GM12878 (cell line): ENCODE results near the gene GSX1. TPM values are rescaled to one million over a fixed set of nuclear protein-coding genes. Genes with fewer than 3 reads are reported as not detected.

Experiments
- ATAC-seq: fragments of 200-7000 bp; cut with Tn5 transposase; 3 replicates; pipeline ENCODE4 v1.9.1; 2020; ENCODE audit warnings: mild to moderate bottlenecking, moderate library complexity
- BruUV-seq: library from RNA; stranded (reverse); fragments of 400-500 nt; replicated peaks from 2 replicates; lab custom pipeline; 2021; lab: Mats Ljungman, UMichigan
- CTCF ChIA-PET: fragments of 300-600 bp; sonication (Branson Sonifier 250); formaldehyde crosslinking; extraction: SDS; loops from one replicate; lab custom pipeline; 2021; ENCODE audit warnings: inconsistent platforms; lab: Yijun Ruan, JAX
- POLR2A ChIA-PET: fragments of 350-600 bp; formaldehyde crosslinking; extraction: SDS; loops from one replicate; lab custom pipeline; 2021; ENCODE audit warnings: inconsistent platforms; lab: Charles Lee
- RAD21 ChIA-PET: fragments of 300-600 bp; sonication (Branson Sonifier 250); formaldehyde crosslinking; loops from one replicate; lab custom pipeline; 2023; ENCODE audit warnings: antibody characterized with exemption; ENCODE audit not compliant: unreplicated experiment; lab: Charles Lee
- SMC1A ChIA-PET: fragments of 300-600 bp; sonication (Branson Sonifier 250); formaldehyde crosslinking; loops from one replicate; lab custom pipeline; 2023; ENCODE audit not compliant: unreplicated experiment, uncharacterized antibody; lab: Charles Lee
- DNase-seq: peaks from one replicate; pipeline ENCODE4 v3.0.0-alpha.2; 2011; ENCODE audit warnings: low read depth, low spot score
- FAIRE-seq: peaks from 3 replicates; lab custom pipeline; 2011; peaks lifted over from hg19 to GRCh38; lab: Jason Lieb, UNC
- H2AFZ ChIP-seq: 2 replicates; pipeline ENCODE4 v1.6.0; 2011; ENCODE audit warnings: low read depth, low read length, control low read depth; ENCODE audit not compliant: control insufficient read depth
- H3K27ac ChIP-seq: 2 replicates; pipeline ENCODE4 v1.5.1; 2011; ENCODE audit warnings: control low read depth; ENCODE audit not compliant: control insufficient read depth, insufficient read depth
- H3K27me3 ChIP-seq, 2 experiments: replicated peaks in 1 of 2; 2 replicates each; pipeline versions ENCODE4 v1.6.0 to v1.6.1; 2011; ENCODE audit warnings: low read length in 1 of 2; ENCODE audit not compliant: control insufficient read depth in 2 of 2, insufficient read depth in 2 of 2
- H3K36me3 ChIP-seq, 2 experiments: 2 replicates each; pipeline ENCODE4 v1.5.1; 2011; ENCODE audit warnings: low read length in 1 of 2; ENCODE audit not compliant: control insufficient read depth in 2 of 2, insufficient read depth in 2 of 2
- H3K4me1 ChIP-seq: 2 replicates; pipeline ENCODE4 v1.6.1; 2011; ENCODE audit warnings: mild to moderate bottlenecking, low read length, moderate library complexity, mixed read lengths; ENCODE audit not compliant: control insufficient read depth, insufficient read depth
- H3K4me2 ChIP-seq: 2 replicates; pipeline ENCODE4 v1.6.0; 2011; ENCODE audit warnings: control low read depth; ENCODE audit not compliant: control insufficient read depth, insufficient read depth
- H3K4me3 ChIP-seq: fragments of 200-600 bp; sonication (generic); 2 replicates; pipeline ENCODE4 v1.5.1; 2016
- H3K79me2 ChIP-seq: 2 replicates; pipeline ENCODE4 v1.6.0; 2011; ENCODE audit warnings: low read length; ENCODE audit not compliant: control insufficient read depth, insufficient read depth
- H3K9ac ChIP-seq: 2 replicates; pipeline ENCODE4 v1.8.0; 2011; ENCODE audit warnings: low read length, control low read depth, mixed read lengths; ENCODE audit not compliant: control insufficient read depth, insufficient read depth
- H3K9me3 ChIP-seq: replicated peaks from 3 replicates; pipeline ENCODE4 v1.5.1; 2011; ENCODE audit warnings: mild to moderate bottlenecking, low read length; ENCODE audit not compliant: control insufficient read depth, insufficient read depth
- H4K20me1 ChIP-seq: 2 replicates; pipeline ENCODE4 v1.6.0; 2011; ENCODE audit not compliant: control insufficient read depth, insufficient read depth
- BACH1 ChIP-seq: fragments of 450-650 bp; IDR thresholded peaks from 2 replicates; pipeline ENCODE4 v1.6.1; 2017; ENCODE audit warnings: mild to moderate bottlenecking, borderline replicate concordance
- BHLHE40 ChIP-seq, 2 experiments: fragments of 450-650 bp in 1 of 2; IDR thresholded peaks; 2 replicates each; pipeline ENCODE4 v1.6.1; 2011 to 2017; ENCODE audit warnings: low read depth in 2 of 2, borderline replicate concordance in 1 of 2, improper control_type of control experiment in 1 of 2, low read length in 1 of 2, mild to moderate bottlenecking in 1 of 2
- CBFB ChIP-seq: IDR thresholded peaks from 2 replicates; pipeline ENCODE4 v1.6.1; 2016; ENCODE audit warnings: antibody characterized with exemption, low read depth
- EED ChIP-seq: sonication (generic); IDR thresholded peaks from 2 replicates; pipeline ENCODE4 v1.6.1; 2016; ENCODE audit warnings: antibody characterized with exemption, low read depth
- EZH2 ChIP-seq: IDR thresholded peaks from 2 replicates; pipeline ENCODE4 v1.6.1; 2012; ENCODE audit warnings: low read depth, mild to moderate bottlenecking, control low read depth, inconsistent platforms, low read length, borderline replicate concordance; ENCODE audit not compliant: control insufficient read depth
- FOS ChIP-seq: IDR thresholded peaks from 3 replicates; pipeline ENCODE4 v1.6.1; 2011; ENCODE audit warnings: borderline replicate concordance; ENCODE audit not compliant: insufficient read length; ENCODE audit errors: extremely low read depth
- HDAC6 ChIP-seq: fragments of 200-600 bp; sonication (generic); IDR thresholded peaks from one replicate; pipeline ENCODE4 v1.8.0; 2017; ENCODE audit warnings: antibody characterized with exemption; ENCODE audit not compliant: unreplicated experiment
- MEF2A ChIP-seq: IDR thresholded peaks from 2 replicates; pipeline ENCODE4 v1.6.1; 2011; ENCODE audit warnings: low read depth, mild to moderate bottlenecking, low read length, moderate library complexity; ENCODE audit not compliant: insufficient read depth
- SMC3 ChIP-seq: IDR thresholded peaks from 2 replicates; pipeline ENCODE4 v1.6.1; 2011; ENCODE audit warnings: low read length, improper control_type of control experiment, borderline replicate concordance
- SUZ12 ChIP-seq: fragments of 200-600 bp; sonication (generic); IDR thresholded peaks from one replicate; pipeline ENCODE4 v1.6.1; 2018; ENCODE audit warnings: antibody characterized with exemption, mild to moderate bottlenecking; ENCODE audit not compliant: unreplicated experiment
- TARDBP ChIP-seq: IDR thresholded peaks from 2 replicates; pipeline ENCODE4 v1.6.1; 2016; ENCODE audit warnings: borderline replicate concordance
- YBX1 ChIP-seq: fragments of 450-650 bp; IDR thresholded peaks from 2 replicates; pipeline ENCODE4 v1.6.1; 2016; ENCODE audit warnings: antibody characterized with exemption
- WGBS: methylation state at CpG from one replicate; pipeline ENCODE4 v1.1.6; 2016; ENCODE audit warnings: low lambda C conversion rate; ENCODE audit not compliant: insufficient replicate concordance, insufficient coverage; ENCODE audit errors: missing lambda C conversion rate; 5-methylcytosine and 5-hydroxymethylcytosine counted together
- in situ Hi-C: fragments of 300-500 bp; cut with MboI; formaldehyde crosslinking; loops from 9 replicates; pipeline ENCODE4 v1.14.3; 2018; ENCODE audit warnings: mixed read lengths
- intact Hi-C: fragments of 100-400 bp; cut with micrococcal nuclease; formaldehyde crosslinking; loops from one replicate; pipeline ENCODE4 v1.14.2; 2022; ENCODE audit not compliant: unreplicated experiment
- polyA plus RNA-seq, 11 experiments: library from polyadenylated mRNA; depleted of rRNA in 4 of 11; unstranded in 6 of 11; stranded (reverse) in 5 of 11; fragments of >200 nt; fragmentation: Nextera tagmentation in 4 of 11; fragmentation: Illumina TruSeq in 1 of 11; extraction: Ambion mirVana in 4 of 11; extraction: Trizol in 1 of 11; gene quantifications; 1 replicate in 1 of 11; 2 replicates in 10 of 11; pipeline versions ENCODE4 v1.2.1 to v1.2.3, GENCODE V29; 2011 to 2016; ENCODE audit warnings: inconsistent platforms in 2 of 11, missing spikeins in 2 of 11, low read depth in 1 of 11
- total RNA-seq, 4 experiments: library from RNA; depleted of rRNA in 3 of 4; stranded (reverse); fragments of >200 nt in 3 of 4; fragmentation: Illumina TruSeq in 1 of 4; extraction: Trizol in 1 of 4; gene quantifications; 2 replicates each; pipeline versions ENCODE4 v1.2.1 to v1.2.3, GENCODE V29; 2013 to 2021
- TF ChIP-seq, protein P1 (sequence below): IDR thresholded peaks from 2 replicates; pipeline ENCODE4 v1.6.1; 2011; ENCODE audit warnings: mild to moderate bottlenecking, low read depth, low read length, moderate library complexity; ENCODE audit not compliant: insufficient replicate concordance
- TF ChIP-seq, protein P2 (sequence below): IDR thresholded peaks from 2 replicates; pipeline ENCODE4 v1.6.1; 2012; ENCODE audit warnings: low read depth, low read length, improper control_type of control experiment
- TF ChIP-seq, protein P3 (sequence below): fragments of 450-650 bp; IDR thresholded peaks from 2 replicates; pipeline ENCODE4 v1.6.1; 2016; ENCODE audit warnings: mild to moderate bottlenecking
- TF ChIP-seq, protein P4 (sequence below): fragments of 450-650 bp; IDR thresholded peaks from 2 replicates; pipeline ENCODE4 v1.6.1; 2017; ENCODE audit warnings: low read depth, mild to moderate bottlenecking, moderate library complexity

Gene GSX1
- total and polyA plus RNA-seq, 10 of the 15 experiments (the other 5 are each of a cell fraction or from before 2014, with no cell fraction given): not detected

DNA sequence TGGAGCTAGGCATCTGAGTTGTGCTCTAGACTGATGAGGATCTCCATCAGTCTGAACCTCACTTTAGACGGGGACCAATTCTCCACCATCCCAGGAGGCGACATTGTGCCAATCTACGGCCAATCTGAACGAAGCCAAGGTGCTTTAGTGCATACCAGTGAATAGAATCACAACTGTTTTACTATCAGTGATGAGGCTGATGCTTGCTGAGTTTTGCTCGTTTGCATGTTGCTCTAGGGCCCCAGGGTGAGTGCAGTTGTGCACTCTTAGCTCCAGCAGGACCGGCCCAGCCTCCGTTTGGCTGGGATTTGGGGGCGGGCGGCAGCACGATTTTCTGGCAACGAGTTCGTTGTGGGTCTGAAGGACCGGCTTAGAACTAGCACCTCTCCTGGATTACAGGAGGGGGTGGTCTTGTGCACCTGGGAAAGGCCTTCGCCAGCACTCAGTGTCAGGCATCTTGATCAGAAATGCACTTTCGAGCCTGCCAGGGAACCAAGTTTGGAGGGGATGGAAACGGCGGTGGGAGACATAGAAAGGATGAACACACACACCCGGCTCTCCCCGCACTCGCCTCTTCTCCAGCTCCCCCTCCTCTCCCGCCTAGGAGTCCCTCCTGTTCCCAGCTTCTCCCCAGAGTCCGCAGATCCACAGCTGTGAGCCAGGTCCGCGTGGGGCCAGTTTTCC lies 4.4 kb downstream of the GSX1 start (continued):
- TF ChIP-seq, protein P1, sequence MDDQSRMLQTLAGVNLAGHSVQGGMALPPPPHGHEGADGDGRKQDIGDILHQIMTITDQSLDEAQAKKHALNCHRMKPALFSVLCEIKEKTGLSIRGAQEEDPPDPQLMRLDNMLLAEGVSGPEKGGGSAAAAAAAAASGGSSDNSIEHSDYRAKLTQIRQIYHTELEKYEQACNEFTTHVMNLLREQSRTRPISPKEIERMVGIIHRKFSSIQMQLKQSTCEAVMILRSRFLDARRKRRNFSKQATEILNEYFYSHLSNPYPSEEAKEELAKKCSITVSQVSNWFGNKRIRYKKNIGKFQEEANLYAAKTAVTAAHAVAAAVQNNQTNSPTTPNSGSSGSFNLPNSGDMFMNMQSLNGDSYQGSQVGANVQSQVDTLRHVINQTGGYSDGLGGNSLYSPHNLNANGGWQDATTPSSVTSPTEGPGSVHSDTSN: no peak
- TF ChIP-seq BACH1: no peak

DNA sequence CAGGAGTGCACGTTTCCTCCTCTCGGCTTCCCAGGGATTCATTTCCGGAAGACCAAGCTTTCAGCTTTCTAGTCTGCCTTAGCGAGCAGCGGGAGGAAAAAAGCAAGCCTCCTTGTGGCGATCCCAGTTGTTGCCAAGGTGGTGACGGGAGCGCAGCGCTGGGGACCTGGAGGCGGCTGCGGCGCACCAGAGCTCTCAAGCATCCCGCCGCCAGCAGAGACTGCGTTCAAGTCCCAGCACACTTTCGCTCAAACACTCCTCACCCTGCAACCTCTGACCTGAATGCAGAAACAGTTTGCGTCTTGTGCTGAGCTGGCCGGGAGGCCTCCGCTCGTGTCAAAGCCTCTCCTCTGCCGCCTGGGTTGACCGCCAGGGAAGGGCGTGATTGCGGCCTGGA lies 4.9 kb downstream of the GSX1 start:
- FAIRE-seq: no peak
- peaks cover 13 to 19% of the 10 kb centered on the region in 2 experiments for H3K27me3 ChIP-seq
- CTCF ChIA-PET: interaction anchor here (1.6 kb wide), 1 partner anchor 29 kb away, joined by 4 read pairs; no protein-coding TSS in a partner anchor

More for the DNA sequence above, 4.9 kb downstream of the GSX1 start:
- TF ChIP-seq, protein P2, sequence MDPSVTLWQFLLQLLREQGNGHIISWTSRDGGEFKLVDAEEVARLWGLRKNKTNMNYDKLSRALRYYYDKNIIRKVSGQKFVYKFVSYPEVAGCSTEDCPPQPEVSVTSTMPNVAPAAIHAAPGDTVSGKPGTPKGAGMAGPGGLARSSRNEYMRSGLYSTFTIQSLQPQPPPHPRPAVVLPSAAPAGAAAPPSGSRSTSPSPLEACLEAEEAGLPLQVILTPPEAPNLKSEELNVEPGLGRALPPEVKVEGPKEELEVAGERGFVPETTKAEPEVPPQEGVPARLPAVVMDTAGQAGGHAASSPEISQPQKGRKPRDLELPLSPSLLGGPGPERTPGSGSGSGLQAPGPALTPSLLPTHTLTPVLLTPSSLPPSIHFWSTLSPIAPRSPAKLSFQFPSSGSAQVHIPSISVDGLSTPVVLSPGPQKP: no peak
- no peak for TF ChIP-seq TARDBP
- TF ChIP-seq HDAC6: no peak
- no peak for TF ChIP-seq SMC3
- no peak for TF ChIP-seq BHLHE40 (IDR thresholded peaks at IDR 0.05; ENCODE audit: borderline replicate concordance in 1 of 2, low read depth in 2 of 2, low read length in 1 of 2)
- TF ChIP-seq CBFB: no peak
- TF ChIP-seq, protein P3, sequence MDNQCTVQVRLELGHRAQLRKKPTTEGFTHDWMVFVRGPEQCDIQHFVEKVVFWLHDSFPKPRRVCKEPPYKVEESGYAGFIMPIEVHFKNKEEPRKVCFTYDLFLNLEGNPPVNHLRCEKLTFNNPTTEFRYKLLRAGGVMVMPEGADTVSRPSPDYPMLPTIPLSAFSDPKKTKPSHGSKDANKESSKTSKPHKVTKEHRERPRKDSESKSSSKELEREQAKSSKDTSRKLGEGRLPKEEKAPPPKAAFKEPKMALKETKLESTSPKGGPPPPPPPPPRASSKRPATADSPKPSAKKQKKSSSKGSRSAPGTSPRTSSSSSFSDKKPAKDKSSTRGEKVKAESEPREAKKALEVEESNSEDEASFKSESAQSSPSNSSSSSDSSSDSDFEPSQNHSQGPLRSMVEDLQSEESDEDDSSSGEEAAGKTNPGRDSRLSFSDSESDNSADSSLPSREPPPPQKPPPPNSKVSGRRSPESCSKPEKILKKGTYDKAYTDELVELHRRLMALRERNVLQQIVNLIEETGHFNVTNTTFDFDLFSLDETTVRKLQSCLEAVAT: no peak
- no peak for TF ChIP-seq EED
- no peak for TF ChIP-seq SUZ12
- no peak for TF ChIP-seq EZH2
- TF ChIP-seq, protein P4, sequence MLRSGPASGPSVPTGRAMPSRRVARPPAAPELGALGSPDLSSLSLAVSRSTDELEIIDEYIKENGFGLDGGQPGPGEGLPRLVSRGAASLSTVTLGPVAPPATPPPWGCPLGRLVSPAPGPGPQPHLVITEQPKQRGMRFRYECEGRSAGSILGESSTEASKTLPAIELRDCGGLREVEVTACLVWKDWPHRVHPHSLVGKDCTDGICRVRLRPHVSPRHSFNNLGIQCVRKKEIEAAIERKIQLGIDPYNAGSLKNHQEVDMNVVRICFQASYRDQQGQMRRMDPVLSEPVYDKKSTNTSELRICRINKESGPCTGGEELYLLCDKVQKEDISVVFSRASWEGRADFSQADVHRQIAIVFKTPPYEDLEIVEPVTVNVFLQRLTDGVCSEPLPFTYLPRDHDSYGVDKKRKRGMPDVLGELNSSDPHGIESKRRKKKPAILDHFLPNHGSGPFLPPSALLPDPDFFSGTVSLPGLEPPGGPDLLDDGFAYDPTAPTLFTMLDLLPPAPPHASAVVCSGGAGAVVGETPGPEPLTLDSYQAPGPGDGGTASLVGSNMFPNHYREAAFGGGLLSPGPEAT: no peak
- no peak for TF ChIP-seq MEF2A
- TF ChIP-seq FOS: no peak
- no peak for TF ChIP-seq YBX1
- DNase-seq (no peak), ATAC-seq (no peak)
- BruUV-seq: no TSS peak
- Histone ChIP-seq H3K79me2 (no peaks in the 10 kb centered on the region), H3K4me2 (no peak overlapping the region), H4K20me1 (no peaks in the 10 kb centered on the region), H3K4me1 (no peaks in the 10 kb centered on the region), H3K27ac (no peak overlapping the region), H3K4me3 (no peak overlapping the region), H3K36me3 (no peaks in the 10 kb centered on the region), H3K9me3 (no peaks in the 10 kb centered on the region; the same call in 2 of the 3 replicates), H2AFZ (no peak overlapping the region), H3K9ac (no peak overlapping the region)
- ChIA-PET POLR2A (no interaction called here), RAD21 (no interaction called here), SMC1A (interaction anchor here (0.5 to 0.7 kb wide), 2 partner anchors 28 to 520 kb away, joined by 3 read pairs; no protein-coding TSS in a partner anchor)
- WGBS: 18% methylated on average over 24 of the region's 24 CpGs
- intact Hi-C loops: no loop called here
- in situ Hi-C loops: no loop called here
